SH-SY5Y (cell line): Measurements from ENCODE around the gene SLC24A3.

ENCODE experiments used
- GATA2 ChIP-seq: IDR thresholded peaks from 2 replicates; pipeline ENCODE4 v1.6.1; 2011; ENCODE audit warnings: mild to moderate bottlenecking, low read depth, low read length
- GATA3 ChIP-seq: IDR thresholded peaks from 2 replicates; pipeline ENCODE4 v1.6.1; 2011; ENCODE audit warnings: low read depth, mild to moderate bottlenecking, low read length, moderate library complexity

DNA sequence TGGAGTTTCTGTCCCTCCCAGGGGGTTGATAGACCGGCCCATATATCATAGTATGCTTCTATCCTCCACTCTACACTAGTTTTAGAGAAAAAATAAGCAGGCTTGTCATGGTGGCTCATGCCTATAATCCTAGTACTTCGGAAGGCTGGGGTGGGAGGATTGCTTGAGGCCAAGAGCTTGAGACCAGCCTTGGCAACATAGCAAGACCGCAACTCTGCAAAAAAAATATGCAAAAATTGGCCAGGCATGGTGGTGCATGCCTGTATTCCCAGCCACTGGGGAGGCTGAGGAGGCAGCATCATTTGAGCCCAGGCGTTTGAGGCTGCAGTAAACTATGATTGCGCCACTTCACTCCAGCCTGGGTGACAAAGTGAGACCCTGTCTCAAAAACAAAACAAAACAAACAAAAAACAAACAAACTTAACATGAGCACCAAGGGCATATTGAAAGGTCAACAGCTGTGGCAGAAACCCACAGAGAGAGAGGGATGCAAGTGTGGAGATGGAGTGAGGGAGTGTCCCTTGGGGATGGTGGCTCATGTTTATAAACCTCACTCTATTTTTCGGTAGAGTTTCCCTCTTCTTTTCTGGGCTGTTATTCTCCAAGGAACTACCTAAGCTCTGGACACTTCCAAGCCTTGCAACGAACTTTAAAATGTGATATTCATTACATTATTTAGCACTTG, 24.1 kb downstream of the SLC24A3 start:
- no peak for TF ChIP-seq GATA3
- no peak for TF ChIP-seq GATA2
